HEK293 (cell line): ENCODE data around the gene MCEE.
A peak's percentile ranks its signal among the peaks of the same experiment; 100 is the strongest.

Experiments used
- CTCF ChIA-PET: fragments of 350-600 bp; formaldehyde crosslinking; extraction: SDS; loops from one replicate; lab custom pipeline; 2021; ENCODE audit warnings: antibody characterized with exemption; lab: Yijun Ruan, JAX
- POLR2A ChIA-PET: fragments of 300-600 bp; formaldehyde crosslinking; extraction: SDS; loops from one replicate; lab custom pipeline; 2020; ENCODE audit warnings: antibody characterized with exemption, inconsistent platforms; lab: Yijun Ruan, JAX
- H3K27ac ChIP-seq: fragments of 200-500 bp; sonication (Bioruptor generic); 2 replicates; pipeline ENCODE4 v1.5.1; 2014; ENCODE audit warnings: low read depth, low read length, control low read depth, inconsistent platforms; ENCODE audit errors: extremely low read depth
- H3K36me3 ChIP-seq, 2 experiments: fragments of 200-500 bp in 1 of 2; sonication (Bioruptor generic) in 1 of 2; 1 replicate in 1 of 2; 2 replicates in 1 of 2; pipeline ENCODE4 v1.5.1; 2014 to 2017; ENCODE audit warnings: inconsistent platforms in 2 of 2, low read length in 2 of 2; ENCODE audit not compliant: control insufficient read depth in 2 of 2, insufficient read depth in 1 of 2
- H3K4me1 ChIP-seq: fragments of 200-500 bp; sonication (Bioruptor generic); 2 replicates; pipeline ENCODE4 v1.5.1; 2014; ENCODE audit warnings: mild to moderate bottlenecking, low read length, inconsistent platforms; ENCODE audit not compliant: control insufficient read depth, insufficient read depth
- H3K4me3 ChIP-seq: 2 replicates; pipeline ENCODE4 v1.5.1; 2011; ENCODE audit warnings: low read depth, mild to moderate bottlenecking, control low read depth, low read length, moderate library complexity
- H3K9me3 ChIP-seq: fragments of 200-500 bp; sonication (Bioruptor generic); 2 replicates; pipeline ENCODE4 v1.5.1; 2014; ENCODE audit warnings: low read depth, low read length, inconsistent platforms; ENCODE audit not compliant: control insufficient read depth, insufficient read depth
- EGR2 ChIP-seq: fragments of 450-650 bp; formaldehyde crosslinking; IDR thresholded peaks from 2 replicates; pipeline ENCODE4 v1.5.1; 2016; ENCODE audit warnings: low read depth, missing biosample characterization, missing genetic modification characterization
- HOXD13 ChIP-seq: sonication (generic); formaldehyde crosslinking; IDR thresholded peaks from 2 replicates; pipeline ENCODE4 v1.8.0; 2022; ENCODE audit warnings: missing genetic modification reagents, borderline replicate concordance
- KLF16 ChIP-seq: fragments of 450-650 bp; formaldehyde crosslinking; IDR thresholded peaks from 2 replicates; pipeline ENCODE4 v1.5.1; 2017; ENCODE audit warnings: missing biosample characterization, missing genetic modification characterization
- KLF7 ChIP-seq: fragments of 450-650 bp; formaldehyde crosslinking; IDR thresholded peaks from 2 replicates; pipeline ENCODE4 v1.5.1; 2016; ENCODE audit warnings: missing biosample characterization, missing genetic modification characterization, borderline replicate concordance
- MEIS1 ChIP-seq: sonication (generic); formaldehyde crosslinking; IDR thresholded peaks from 2 replicates; pipeline ENCODE4 v1.8.1; 2022; ENCODE audit warnings: missing genetic modification reagents, mild to moderate bottlenecking, borderline replicate concordance
- OSR2 ChIP-seq: fragments of 450-650 bp; formaldehyde crosslinking; IDR thresholded peaks from 2 replicates; pipeline ENCODE4 v1.5.1; 2016; ENCODE audit warnings: missing biosample characterization, missing genetic modification characterization
- PRDM10 ChIP-seq: fragments of 450-650 bp; formaldehyde crosslinking; IDR thresholded peaks from 2 replicates; pipeline ENCODE4 v1.5.1; 2016; ENCODE audit warnings: missing biosample characterization, missing genetic modification characterization
- SCRT1 ChIP-seq: fragments of 450-650 bp; formaldehyde crosslinking; IDR thresholded peaks from 2 replicates; pipeline ENCODE4 v1.5.1; 2016; ENCODE audit warnings: missing biosample characterization, missing genetic modification characterization, borderline replicate concordance
- ZFHX2 ChIP-seq: fragments of 450-650 bp; formaldehyde crosslinking; conservative IDR thresholded peaks from 2 replicates; pipeline ENCODE4 v1.5.1; 2016; ENCODE audit warnings: missing biosample characterization, missing genetic modification characterization
- ZNF112 ChIP-seq: fragments of 450-650 bp; formaldehyde crosslinking; IDR thresholded peaks from 2 replicates; pipeline ENCODE4 v1.5.0; 2017; ENCODE audit warnings: missing biosample characterization, missing genetic modification characterization
- ZNF266 ChIP-seq: fragments of 450-650 bp; formaldehyde crosslinking; IDR thresholded peaks from 2 replicates; pipeline ENCODE4 v1.5.1; 2016; ENCODE audit warnings: missing biosample characterization, missing genetic modification characterization, low read depth
- ZNF37A ChIP-seq: fragments of 450-650 bp; IDR thresholded peaks from 2 replicates; pipeline ENCODE4 v1.5.1; 2018; ENCODE audit warnings: missing biosample characterization, missing genetic modification characterization
- ZNF394 ChIP-seq: fragments of 450-650 bp; formaldehyde crosslinking; IDR thresholded peaks from 2 replicates; pipeline ENCODE4 v1.5.1; 2016; ENCODE audit warnings: missing biosample characterization, missing genetic modification characterization, mild to moderate bottlenecking, moderate library complexity, borderline replicate concordance
- ZNF449 ChIP-seq: fragments of 450-650 bp; formaldehyde crosslinking; IDR thresholded peaks from 2 replicates; pipeline ENCODE4 v1.5.1; 2017; ENCODE audit warnings: missing biosample characterization, mild to moderate bottlenecking, missing genetic modification characterization, moderate library complexity
- ZNF473 ChIP-seq: fragments of 450-650 bp; formaldehyde crosslinking; IDR thresholded peaks from 2 replicates; pipeline ENCODE4 v1.5.1; 2017; ENCODE audit warnings: missing biosample characterization, missing genetic modification characterization
- ZNF501 ChIP-seq: fragments of 450-650 bp; formaldehyde crosslinking; IDR thresholded peaks from 2 replicates; pipeline ENCODE4 v1.5.1; 2016; ENCODE audit warnings: missing biosample characterization, missing genetic modification characterization
- ZNF571 ChIP-seq: fragments of 450-650 bp; formaldehyde crosslinking; IDR thresholded peaks from 2 replicates; pipeline ENCODE4 v1.5.0; 2017; ENCODE audit warnings: missing biosample characterization, missing genetic modification characterization
- ZNF639 ChIP-seq: fragments of 450-650 bp; formaldehyde crosslinking; IDR thresholded peaks from 2 replicates; pipeline ENCODE4 v1.5.1; 2016; ENCODE audit warnings: missing biosample characterization, missing genetic modification characterization
- ZNF654 ChIP-seq: fragments of 450-650 bp; formaldehyde crosslinking; IDR thresholded peaks from 2 replicates; pipeline ENCODE4 v1.5.1; 2016; ENCODE audit warnings: low read depth, missing biosample characterization, missing genetic modification characterization
- ZNF658 ChIP-seq: fragments of 450-650 bp; formaldehyde crosslinking; IDR thresholded peaks from 2 replicates; pipeline ENCODE4; 2016; ENCODE audit warnings: missing biosample characterization, missing genetic modification characterization
- ZNF701 ChIP-seq: fragments of 450-650 bp; formaldehyde crosslinking; IDR thresholded peaks from 2 replicates; pipeline ENCODE4 v1.5.1; 2016; ENCODE audit warnings: missing biosample characterization, missing genetic modification characterization
- ZNF76 ChIP-seq: fragments of 450-650 bp; formaldehyde crosslinking; IDR thresholded peaks from 2 replicates; pipeline ENCODE4; 2016; ENCODE audit warnings: low read depth, missing biosample characterization, missing genetic modification characterization, borderline replicate concordance
- ZNF777 ChIP-seq: fragments of 450-650 bp; formaldehyde crosslinking; IDR thresholded peaks from 2 replicates; pipeline ENCODE4 v1.5.1; 2017; ENCODE audit warnings: missing biosample characterization, missing genetic modification characterization, borderline replicate concordance
- ZSCAN18 ChIP-seq: fragments of 450-650 bp; formaldehyde crosslinking; IDR thresholded peaks from 2 replicates; pipeline ENCODE4 v1.5.1; 2016; ENCODE audit warnings: missing biosample characterization, missing genetic modification characterization

Gene MCEE

GRCh38 chr2:71173096-71173495, 43.1 kb upstream of the MCEE start:
- Histone ChIP-seq H3K4me3 (no peak overlapping the region), H3K36me3 (no peaks in the 10 kb centered on the region), H3K4me1 (no peaks in the 10 kb centered on the region), H3K27ac (no peak overlapping the region), H3K9me3 (no peaks in the 10 kb centered on the region)
- POLR2A ChIA-PET: no interaction called here
- TF ChIP-seq ZNF701 (tag by site-specific recombination) (no peak), HOXD13 (CRISPR knock-in tag) (no peak), ZNF266 (tag by site-specific recombination) (no peak), ZNF394 (tag by site-specific recombination) (no peak), MEIS1 (CRISPR knock-in tag) (no peak), ZNF658 (tag by site-specific recombination) (no peak), OSR2 (no peak), ZNF571 (tag by site-specific recombination) (no peak)
- CTCF ChIA-PET: no interaction called here

- no peak overlapping the region for H3K4me3 ChIP-seq
- no peaks in the 10 kb centered on the region for H3K4me1 ChIP-seq
- TF ChIP-seq ZFHX2 (tag by site-specific recombination) (peak; percentile 67), ZNF639 (no peak), EGR2 (tag by site-specific recombination) (peak; percentile 64), ZNF76 (tag by site-specific recombination) (no peak), PRDM10 (tag by site-specific recombination) (peak; percentile 30; the same call in 1 of the 2 replicates)
- H3K36me3 ChIP-seq: no peaks in the 10 kb centered on the region
- H3K9me3 ChIP-seq: no peaks in the 10 kb centered on the region
- ChIA-PET CTCF (interaction anchor here (1.2 kb wide), 1 partner anchor 10 kb away, joined by 3 read pairs; no protein-coding TSS in a partner anchor), POLR2A (no interaction called here)
- H3K27ac ChIP-seq: no peak overlapping the region
Measured at GRCh38 chr2:71166812-71167211, 36.8 kb upstream of the MCEE start.

- H3K4me3 ChIP-seq: no peak overlapping the region
- POLR2A ChIA-PET: no interaction called here
- no peaks in the 10 kb centered on the region for H3K9me3 ChIP-seq
- no peak overlapping the region for H3K27ac ChIP-seq
- H3K36me3 ChIP-seq: no peaks in the 10 kb centered on the region
- CTCF ChIA-PET: interaction anchor here (0.5 to 2.2 kb wide), 23 partner anchors 10 to 606 kb away, joined by 3 to 16 read pairs (median 4); partner anchors contain the start of genes PAIP2B and ZNF638
- peaks cover 4% of the 10 kb centered on the region; the same call in 1 of the 2 replicates for H3K4me1 ChIP-seq
- TF ChIP-seq ZNF501 (no peak), KLF16 (tag by site-specific recombination) (peak; percentile 44; the same call in 1 of the 2 replicates), ZSCAN18 (no peak), SCRT1 (tag by site-specific recombination) (no peak), KLF7 (no peak), ZNF37A (tag by site-specific recombination) (no peak), ZNF654 (peak; percentile 75), ZNF449 (tag by site-specific recombination) (no peak), ZNF473 (tag by site-specific recombination) (no peak), ZNF112 (no peak), ZNF777 (tag by site-specific recombination) (no peak)
Measured at GRCh38 chr2:71157124-71157793, 27.2 kb upstream of the MCEE start.
